ENCODE results near the gene PLEKHA6. TPM values are rescaled to one million over a fixed set of nuclear protein-coding genes. Genes with fewer than 3 reads are reported as not detected.

PLEKHA6 gene
- total and polyA plus RNA-seq, 2 of the 4 experiments (the other 2 are of a cell fraction) = 8.2 to 19.9 TPM

- Histone ChIP-seq H3K14ac (replicated peaks; ENCODE audit: low read depth, low read length) (no peak overlapping the region), H2AK9ac (replicated peaks; ENCODE audit: low read depth, low read length, poor library complexity) (peak overlapping the region; percentile 52), H3K4ac (ENCODE audit: low read depth, low read length) (no peak overlapping the region), H3K18ac (ENCODE audit: low read depth, low read length) (no peak overlapping the region), H3K56ac (ENCODE audit: extremely low read depth, insufficient read depth, low read length) (no peak overlapping the region), H3K27ac (ENCODE audit: insufficient read depth, low read length) (no peak overlapping the region), H3K4me3 (ENCODE audit: insufficient read depth, low read depth, low read length) (no peak overlapping the region), H2BK120ac (ENCODE audit: low read depth, low read length) (no peak overlapping the region), H2BK20ac (ENCODE audit: low read depth, low read length) (no peak overlapping the region), H4K20me1 (ENCODE audit: insufficient read depth, low read length) (no peaks in the 10 kb centered on the region), H2BK15ac (ENCODE audit: low read depth, low read length) (no peak overlapping the region), H3K4me2 (ENCODE audit: low read depth, low read length) (no peak overlapping the region), H2BK5ac (ENCODE audit: low read depth, low read length, poor library complexity, severe bottlenecking) (no peak overlapping the region), H3K36me3 (ENCODE audit: control insufficient read depth, insufficient read depth, low read length) (peaks cover 37% of the 10 kb centered on the region), H3K23ac (ENCODE audit: low read depth, low read length) (no peak overlapping the region), H4K5ac (ENCODE audit: low read depth, low read length) (no peak overlapping the region), H3K9me1 (ENCODE audit: insufficient read depth, low read length) (peaks cover 9% of the 10 kb centered on the region; the same call in 1 of the 2 replicates), H3K79me1 (ENCODE audit: low read depth in 1 of 2, low read length in 2 of 2) (no peaks in the 10 kb centered on the region), H2AK5ac (ENCODE audit: low read depth, low read length) (peak overlapping the region; percentile 28), H2AFZ (replicated peaks; ENCODE audit: low read length, poor library complexity) (peak overlapping the region; percentile 14), H4K8ac (ENCODE audit: low read depth in 2 of 2, low read length in 2 of 2) (no peak overlapping the region), H4K91ac (ENCODE audit: insufficient read depth, low read depth, low read length) (no peak overlapping the region), H3K27me3 (ENCODE audit: control insufficient read depth, insufficient read depth, low read length) (no peaks in the 10 kb centered on the region), H3K9me3 (ENCODE audit: control insufficient read depth, insufficient read depth, low read length) (no peaks in the 10 kb centered on the region), H3K9ac (ENCODE audit: low read depth, low read length) (no peak overlapping the region), H3K4me1 (ENCODE audit: control insufficient read depth, insufficient read depth, low read length) (peaks cover 13% of the 10 kb centered on the region)
- dilution Hi-C loops (cut with HindIII; ENCODE audit: low sequenced_read_pairs, unreplicated experiment) = no loop called here
- TF ChIP-seq RFX5 (IDR thresholded peaks at IDR 0.05; ENCODE audit: low read depth, low read length) (no peak), NFE2L2 (IDR thresholded peaks at IDR 0.05; ENCODE audit: low read depth, low read length) (no peak), POLR2A (IDR thresholded peaks at IDR 0.05; ENCODE audit: low read depth, low read length) (no peak), MAFK (IDR thresholded peaks at IDR 0.05; ENCODE audit: low read depth, low read length) (no peak), SMC3 (IDR thresholded peaks at IDR 0.05; ENCODE audit: low read depth, low read length) (no peak), BHLHE40 (IDR thresholded peaks at IDR 0.05; ENCODE audit: low read depth, low read length) (no peak), CHD1 (IDR thresholded peaks at IDR 0.05; ENCODE audit: low read depth, low read length) (no peak), RAD21 (IDR thresholded peaks at IDR 0.05; ENCODE audit: low read length) (no peak), CEBPB (IDR thresholded peaks at IDR 0.05; ENCODE audit: low read depth, low read length) (no peak)
- TF ChIP-seq, protein P1, sequence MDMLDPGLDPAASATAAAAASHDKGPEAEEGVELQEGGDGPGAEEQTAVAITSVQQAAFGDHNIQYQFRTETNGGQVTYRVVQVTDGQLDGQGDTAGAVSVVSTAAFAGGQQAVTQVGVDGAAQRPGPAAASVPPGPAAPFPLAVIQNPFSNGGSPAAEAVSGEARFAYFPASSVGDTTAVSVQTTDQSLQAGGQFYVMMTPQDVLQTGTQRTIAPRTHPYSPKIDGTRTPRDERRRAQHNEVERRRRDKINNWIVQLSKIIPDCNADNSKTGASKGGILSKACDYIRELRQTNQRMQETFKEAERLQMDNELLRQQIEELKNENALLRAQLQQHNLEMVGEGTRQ (IDR thresholded peaks at IDR 0.05; ENCODE audit: low read depth, low read length) = no peak
- TF ChIP-seq, protein P2, sequence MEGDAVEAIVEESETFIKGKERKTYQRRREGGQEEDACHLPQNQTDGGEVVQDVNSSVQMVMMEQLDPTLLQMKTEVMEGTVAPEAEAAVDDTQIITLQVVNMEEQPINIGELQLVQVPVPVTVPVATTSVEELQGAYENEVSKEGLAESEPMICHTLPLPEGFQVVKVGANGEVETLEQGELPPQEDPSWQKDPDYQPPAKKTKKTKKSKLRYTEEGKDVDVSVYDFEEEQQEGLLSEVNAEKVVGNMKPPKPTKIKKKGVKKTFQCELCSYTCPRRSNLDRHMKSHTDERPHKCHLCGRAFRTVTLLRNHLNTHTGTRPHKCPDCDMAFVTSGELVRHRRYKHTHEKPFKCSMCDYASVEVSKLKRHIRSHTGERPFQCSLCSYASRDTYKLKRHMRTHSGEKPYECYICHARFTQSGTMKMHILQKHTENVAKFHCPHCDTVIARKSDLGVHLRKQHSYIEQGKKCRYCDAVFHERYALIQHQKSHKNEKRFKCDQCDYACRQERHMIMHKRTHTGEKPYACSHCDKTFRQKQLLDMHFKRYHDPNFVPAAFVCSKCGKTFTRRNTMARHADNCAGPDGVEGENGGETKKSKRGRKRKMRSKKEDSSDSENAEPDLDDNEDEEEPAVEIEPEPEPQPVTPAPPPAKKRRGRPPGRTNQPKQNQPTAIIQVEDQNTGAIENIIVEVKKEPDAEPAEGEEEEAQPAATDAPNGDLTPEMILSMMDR (conservative IDR thresholded peaks at IDR 0.05; ENCODE audit: low read depth, low read length) = no peak
- TF ChIP-seq, protein P3, sequence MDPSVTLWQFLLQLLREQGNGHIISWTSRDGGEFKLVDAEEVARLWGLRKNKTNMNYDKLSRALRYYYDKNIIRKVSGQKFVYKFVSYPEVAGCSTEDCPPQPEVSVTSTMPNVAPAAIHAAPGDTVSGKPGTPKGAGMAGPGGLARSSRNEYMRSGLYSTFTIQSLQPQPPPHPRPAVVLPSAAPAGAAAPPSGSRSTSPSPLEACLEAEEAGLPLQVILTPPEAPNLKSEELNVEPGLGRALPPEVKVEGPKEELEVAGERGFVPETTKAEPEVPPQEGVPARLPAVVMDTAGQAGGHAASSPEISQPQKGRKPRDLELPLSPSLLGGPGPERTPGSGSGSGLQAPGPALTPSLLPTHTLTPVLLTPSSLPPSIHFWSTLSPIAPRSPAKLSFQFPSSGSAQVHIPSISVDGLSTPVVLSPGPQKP (IDR thresholded peaks at IDR 0.05; ENCODE audit: borderline replicate concordance, low read depth, low read length) = no peak
- ATAC-seq (ENCODE audit: low read depth) = no peak
- ChIA-PET CTCF (no interaction called here), POLR2A (ENCODE audit: unreplicated experiment) (no interaction called here)
- WGBS, 2 experiments (ENCODE audit: extremely low coverage in 2 of 2, insufficient read length in 1 of 2) = no CpG with 5 or more reads among the region's 8 CpGs
- DNase-seq = no peak
- no TSS peak for BruUV-seq (replicated peaks)
- in situ Hi-C loops (cut with MboI; ENCODE audit: low sequenced_read_pairs) = no loop called here
- intact Hi-C loops (cut with micrococcal nuclease) = no loop called here
These were observed 94.9 kb downstream of the PLEKHA6 start for GRCh38 chr1:204264805-204265204.

Measured in IMR-90 (cell line).